NCI-H226 (cell line): ENCODE measurements around the gene HRCT1.
"Not testable (repeated sequence)": the region's sequence is repeated elsewhere in the genome, so short reads cannot be mapped to it uniquely, and the experiment has no call there.

ENCODE experiments used
- DNase-seq: peaks from one replicate; pipeline ENCODE4 v3.0.0-alpha.2; 2015

Gene HRCT1

GRCh38 chr9:35919212-35920008 is 13.4 kb downstream of the HRCT1 start:
- no peak for DNase-seq

DNA sequence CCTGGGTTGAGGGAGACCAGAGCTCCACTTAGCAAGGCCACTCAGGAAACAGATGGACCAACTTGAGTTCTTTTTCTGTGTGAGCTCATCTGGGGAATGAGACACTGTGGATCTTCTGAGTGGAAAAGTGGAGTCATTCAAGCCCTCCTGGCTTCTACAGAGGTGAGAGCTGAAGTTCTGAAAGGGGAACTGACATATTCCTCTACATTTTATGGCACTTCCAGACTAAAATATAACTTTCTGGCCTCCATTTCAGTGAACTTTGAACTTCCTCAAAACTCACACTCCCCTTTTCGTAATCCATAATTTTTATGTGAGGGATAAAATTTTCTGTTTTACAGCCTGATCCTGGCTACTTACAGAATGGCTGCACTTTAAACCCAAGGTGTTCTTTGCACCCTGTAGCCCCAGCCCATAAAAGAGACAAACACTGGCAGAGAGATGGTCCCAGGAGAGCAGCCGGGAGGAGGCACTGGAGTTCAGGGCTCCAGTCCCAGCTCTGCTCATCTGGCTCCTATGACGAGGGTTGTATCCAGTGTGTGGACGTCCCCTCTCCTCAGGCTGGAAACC is 14.1 kb downstream of the HRCT1 start:
- no peak for DNase-seq

DNA sequence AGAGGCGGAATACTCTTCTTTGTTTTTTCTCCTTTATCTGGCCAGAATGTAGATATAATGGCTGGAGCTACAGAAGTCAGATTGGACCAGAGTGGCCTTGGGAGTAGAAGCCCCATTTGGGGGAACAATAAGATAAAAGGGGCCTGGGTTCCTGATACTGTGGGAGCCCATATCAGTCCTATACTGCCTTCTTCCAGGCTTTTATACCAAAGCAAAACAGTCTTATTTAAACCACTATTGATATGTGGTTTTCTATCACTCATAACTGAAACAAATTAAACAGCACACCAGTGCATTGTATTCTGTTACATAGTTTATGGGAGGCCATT is 17.6 kb downstream of the HRCT1 start:
- no peak for DNase-seq

GRCh38 chr9:35923927-35924763 is 18.1 kb downstream of the HRCT1 start:
- DNase-seq = peak; percentile 80

GRCh38 chr9:35928591-35929452 is 22.8 kb downstream of the HRCT1 start:
- DNase-seq = no peak

- DNase-seq = no peak
Measured at GRCh38 chr9:35929453-35929718, 23.4 kb downstream of the HRCT1 start.

DNA sequence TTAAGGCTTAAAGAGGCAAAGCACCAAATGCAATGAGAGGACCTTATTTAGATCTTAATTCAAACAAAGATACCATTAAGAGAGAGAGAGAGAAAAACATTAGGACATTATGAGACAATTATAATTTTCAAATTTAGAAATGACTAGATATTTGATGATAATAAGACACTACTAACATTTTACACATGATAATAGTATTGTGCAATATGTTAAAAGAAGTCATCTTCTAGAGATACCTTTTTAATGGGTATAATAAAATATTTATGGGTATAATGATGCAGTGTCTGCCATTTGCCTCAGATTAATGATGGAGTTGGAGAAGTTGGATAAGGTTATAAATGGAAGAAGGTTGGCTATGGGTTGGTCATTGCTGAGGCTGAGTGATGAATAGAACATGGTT is 24.5 kb downstream of the HRCT1 start:
- no peak for DNase-seq

GRCh38 chr9:35930989-35931388 is 25.0 kb downstream of the HRCT1 start:
- no peak for DNase-seq

DNA sequence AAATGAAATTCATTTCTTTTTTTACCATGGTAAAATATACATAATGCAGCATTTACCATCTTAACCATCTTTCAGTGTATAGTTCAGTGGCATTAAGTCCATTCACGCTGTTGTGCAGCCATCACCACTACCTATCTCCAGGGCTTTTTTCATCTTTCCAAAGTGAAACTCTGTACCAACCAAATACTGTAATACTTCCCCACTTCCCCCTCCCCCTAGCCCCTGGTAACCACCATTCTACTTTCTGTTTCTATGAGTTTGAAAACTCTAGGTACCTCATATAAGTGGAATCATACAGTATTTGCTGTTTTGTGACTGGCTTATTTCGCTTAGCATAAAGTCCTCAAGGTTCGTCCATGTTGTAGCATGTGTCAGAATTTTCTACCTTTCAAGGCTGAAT is 26.7 kb downstream of the HRCT1 start:
- DNase-seq = no peak

GRCh38 chr9:35933550-35934067 is 27.6 kb downstream of the HRCT1 start:
- no peak for DNase-seq

DNA sequence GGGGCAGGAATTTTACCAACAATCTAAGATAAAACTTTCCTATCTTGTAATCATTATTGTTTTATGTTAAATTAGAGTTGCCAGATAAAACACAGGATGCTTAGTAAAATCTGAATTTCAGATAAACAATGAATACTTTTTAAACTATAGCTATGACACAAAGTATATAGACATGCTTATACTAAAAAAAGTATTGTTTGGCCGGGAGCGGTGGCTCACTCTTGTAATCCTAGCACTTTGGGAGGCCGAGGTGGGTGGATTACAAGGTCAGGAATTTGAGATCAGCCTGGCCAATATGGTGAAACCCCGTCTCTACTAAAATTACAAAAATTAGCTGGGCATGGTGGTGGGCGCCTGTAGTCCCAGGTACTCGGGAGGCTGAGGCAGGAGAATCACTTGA is 28.1 kb downstream of the HRCT1 start:
- not testable (repeated sequence) for DNase-seq

DNA sequence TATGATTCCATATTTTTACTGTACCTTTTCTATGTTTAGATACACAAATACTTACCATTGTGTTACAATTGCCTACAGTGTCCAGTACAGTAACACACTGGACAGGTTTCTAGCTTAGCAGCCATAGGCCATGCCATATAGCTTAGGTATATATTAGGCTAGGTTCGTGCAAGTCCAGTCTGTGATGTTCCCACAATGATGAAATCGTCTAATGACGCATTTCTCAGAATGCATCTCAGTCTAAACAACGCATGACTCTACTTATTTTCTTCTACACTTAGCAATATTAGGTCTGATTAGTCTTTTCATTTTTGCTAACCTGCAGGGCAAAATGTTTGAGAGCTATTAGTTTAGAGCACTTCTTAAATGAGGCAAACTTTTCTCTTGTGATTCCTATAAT is 29.3 kb downstream of the HRCT1 start:
- DNase-seq = no peak

GRCh38 chr9:35935755-35936509 is 29.9 kb downstream of the HRCT1 start:
- DNase-seq = peak; percentile 28

GRCh38 chr9:35937227-35937626 is 31.2 kb downstream of the HRCT1 start:
- DNase-seq = no peak

DNA sequence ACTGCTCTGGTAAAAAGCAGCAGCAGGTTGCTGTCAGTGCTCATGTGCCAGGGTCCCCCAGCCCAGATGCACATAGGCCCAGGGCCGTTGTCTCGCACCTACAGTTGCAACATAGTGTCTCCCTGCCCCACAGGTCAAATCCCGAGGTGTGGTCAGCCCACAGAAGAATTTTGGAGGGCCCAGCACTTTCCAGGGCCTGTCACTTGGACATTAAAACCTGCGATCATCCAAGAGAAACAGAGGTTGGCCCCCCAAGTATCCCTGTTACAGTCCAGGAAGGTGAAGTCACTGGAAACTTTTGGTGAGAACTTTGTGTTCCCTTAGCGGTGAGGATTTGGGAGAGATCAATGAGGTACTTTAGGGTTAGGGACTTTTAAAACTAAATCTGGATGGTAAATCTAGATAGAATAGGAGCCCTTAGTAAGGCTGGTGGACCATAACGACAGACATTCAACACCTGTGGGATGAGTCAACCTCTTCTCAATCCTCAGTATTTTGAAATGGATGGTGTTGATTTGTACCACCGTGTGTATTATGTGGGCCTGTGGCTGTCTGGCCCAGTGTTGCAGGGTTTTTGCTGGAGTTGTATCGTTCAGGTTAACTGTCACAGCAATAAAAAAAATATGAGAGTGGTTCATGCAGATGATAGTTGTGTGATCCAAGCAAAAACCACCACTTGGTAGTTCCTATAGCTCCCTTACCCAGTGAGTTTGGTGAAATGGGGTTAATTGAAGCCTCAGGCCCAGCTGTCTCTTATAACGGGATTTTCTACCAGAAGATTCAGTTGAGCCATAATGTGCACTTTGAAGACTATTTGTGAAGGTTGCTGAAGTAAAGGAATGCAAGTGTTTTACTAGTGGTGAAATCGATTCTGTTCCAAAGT is 32.7 kb downstream of the HRCT1 start:
- DNase-seq = no peak

DNA sequence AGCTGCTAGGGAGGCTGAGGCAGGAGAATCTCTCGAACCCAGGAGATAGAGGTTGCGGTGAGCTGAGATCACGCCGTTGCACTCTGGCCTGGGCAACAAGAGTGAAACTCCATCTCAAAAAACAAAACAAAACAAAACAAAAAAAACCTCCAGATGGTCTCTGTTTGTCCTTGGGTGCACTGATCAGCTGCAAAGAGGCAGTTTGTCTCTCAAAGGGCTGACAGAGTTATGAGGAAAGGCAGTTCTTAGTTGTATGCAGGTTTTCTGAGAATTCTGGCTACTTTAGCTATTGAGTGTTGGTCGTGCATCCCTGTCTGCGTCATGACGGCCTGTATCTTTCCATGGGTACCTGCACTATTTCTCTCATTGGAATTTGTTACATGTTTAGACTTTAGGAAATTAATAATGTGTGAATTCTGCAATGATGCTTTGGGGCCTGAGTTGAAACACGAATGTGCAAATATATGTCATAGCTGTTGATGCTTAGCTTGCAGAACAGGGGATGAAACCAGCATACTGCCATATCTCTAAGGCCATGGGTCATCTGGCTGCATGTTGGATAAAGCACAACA is 33.8 kb downstream of the HRCT1 start:
- no peak for DNase-seq

- DNase-seq = no peak
Measured at GRCh38 chr9:35940458-35941407, 34.7 kb downstream of the HRCT1 start.

- no peak for DNase-seq
Measured at GRCh38 chr9:35942286-35942685, 36.3 kb downstream of the HRCT1 start.

DNA sequence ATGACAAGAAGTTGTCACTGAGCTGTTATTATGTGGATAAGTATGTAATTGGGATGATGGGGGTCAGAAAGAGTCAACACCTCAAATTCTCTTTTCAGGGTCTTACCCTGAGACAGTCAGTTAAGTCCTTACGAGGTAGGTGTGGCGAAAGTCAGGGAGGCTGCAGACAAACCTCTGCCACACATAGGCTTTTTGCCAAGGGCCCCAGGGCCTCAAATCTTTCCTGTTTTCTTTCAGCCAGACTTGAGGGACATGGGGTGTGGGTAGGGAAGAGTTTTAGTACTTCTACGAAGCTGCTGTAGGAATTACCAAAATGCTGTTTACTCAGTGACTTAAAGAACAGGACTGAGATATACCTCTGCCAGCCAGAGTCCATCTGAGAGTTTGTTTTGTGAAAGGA is 38.2 kb downstream of the HRCT1 start:
- no peak for DNase-seq

- DNase-seq = no peak
Measured at GRCh38 chr9:35944841-35945240, 38.8 kb downstream of the HRCT1 start.
